C4-2B (cell line): Measurements from ENCODE around the gene SUGP2.

Experiments used
- CTCF ChIP-seq: fragments of 450-650 bp; conservative IDR thresholded peaks from 2 replicates; pipeline ENCODE4 v1.5.1; 2017; ENCODE audit warnings: mild to moderate bottlenecking
- ZFX ChIP-seq: fragments of 450-650 bp; IDR thresholded peaks from 2 replicates; pipeline ENCODE4 v1.6.1; 2017

- TF ChIP-seq CTCF (no peak), ZFX (no peak)
These were observed 38.6 kb upstream of the SUGP2 start for GRCh38 chr19:19071897-19072296.
